Right renal pelvis (tissue), 4 donors: ENCODE measurements around the gene DNAAF1. TPM values are rescaled to one million over a fixed set of nuclear protein-coding genes. Genes with fewer than 3 reads are reported as not detected.

Experiments used
- polyA plus RNA-seq, 4 donors: library from polyadenylated mRNA; unstranded; fragments of 120-200 nt; gene quantifications; one replicate each; pipeline ENCODE4 v1.2.1, GENCODE V29; 2013; ENCODE audit not compliant: insufficient read length in 4 of 4

DNAAF1 gene
- polyA plus RNA-seq, 4 donors, result 3.3 to 4.7 (median 4.4) TPM

Other genes with a start within 250 kb of the DNAAF1 start
- 1 to 10 TPM; 4.3 to 5.4 (median 4.4) TPM for gene MLYCD, start 246.2 kb upstream of the DNAAF1 start, polyA plus RNA-seq
- gene OSGIN1, start 192.1 kb upstream of the DNAAF1 start, polyA plus RNA-seq, result under 1 TPM; 0.51 to 0.68 (median 0.59) TPM
- 1 to 10 TPM; 1.9 to 5.1 (median 2.7) TPM for gene NECAB2, start 177.1 kb upstream of the DNAAF1 start, polyA plus RNA-seq
- under 1 TPM in 1 of 4 donors, not detected in 3; 0.27 TPM for gene SLC38A8, start 102.5 kb upstream of the DNAAF1 start, polyA plus RNA-seq
- gene MBTPS1, start 28.4 kb upstream of the DNAAF1 start, polyA plus RNA-seq, result 100 to 1,000 TPM; 112 to 115 (median 115) TPM
- gene HSDL1, start 131 bp upstream of the DNAAF1 start, polyA plus RNA-seq, result 10 to 100 TPM; 38.7 to 53.0 (median 47.2) TPM
- gene TAF1C, start 41.7 kb downstream of the DNAAF1 start, polyA plus RNA-seq, result 10 to 100 TPM; 30.7 to 47.6 (median 40.2) TPM
- gene ADAD2, start 45.8 kb downstream of the DNAAF1 start, polyA plus RNA-seq, result under 1 TPM in 2 of 4 donors, not detected in 2; 0.28 to 0.35 TPM
- under 1 TPM in 1 of 4 donors, not detected in 3; 0.05 TPM for gene KCNG4, start 94.7 kb downstream of the DNAAF1 start, polyA plus RNA-seq
- 1 to 10 TPM; 2.8 to 5.0 (median 3.8) TPM for gene WFDC1, start 149.6 kb downstream of the DNAAF1 start, polyA plus RNA-seq
- 1 to 10 TPM in 2 of 4 donors, under 1 TPM in 2; 0.45 to 1.5 (median 0.85) TPM for gene ATP2C2, start 223.2 kb downstream of the DNAAF1 start, polyA plus RNA-seq